Mammary epithelial cell (primary cell): Measurements from ENCODE around the gene ENOX1.

Experiments
- CTCF ChIP-seq, 2 donors: IDR thresholded peaks in 1 of 2; conservative IDR thresholded peaks in 1 of 2; 2 replicates each; pipeline ENCODE4 v1.5.1; 2011 to 2012; ENCODE audit warnings: inconsistent platforms in 2 of 2, low read length in 2 of 2, mild to moderate bottlenecking in 2 of 2, control low read depth in 1 of 2, low read depth in 1 of 2; ENCODE audit not compliant: insufficient read depth in 1 of 2; ENCODE audit errors: extremely low read depth in 1 of 2
- EZH2 ChIP-seq: IDR thresholded peaks from 2 replicates; pipeline ENCODE4 v1.6.1; 2012; ENCODE audit warnings: low read length, inconsistent platforms, borderline replicate concordance

GRCh38 chr13:43766725-43767124, 20.0 kb downstream of the ENOX1 start:
- no peak for TF ChIP-seq CTCF (conservative IDR thresholded peaks at IDR 0.05 in 1 of 2, IDR thresholded peaks at IDR 0.05 in 1 of 2; ENCODE audit: extremely low read depth in 1 of 2, insufficient read depth in 1 of 2, low read depth in 1 of 2, low read length in 2 of 2)
- TF ChIP-seq EZH2, result no peak
